ENCODE results near the gene PRKN. TPM values are rescaled to one million over a fixed set of nuclear protein-coding genes. Genes with fewer than 3 reads are reported as not detected.

Gene PRKN
- total and polyA plus RNA-seq, 9 of the 15 experiments (the other 6 are each of a cell fraction or from before 2014, with no cell fraction given), result 0.03 to 0.96 (median 0.15) TPM; not detected in 2

GRCh38 chr6:161409353-161409752 is 1318.2 kb downstream of the PRKN start (continued):
- TF ChIP-seq, protein P1, sequence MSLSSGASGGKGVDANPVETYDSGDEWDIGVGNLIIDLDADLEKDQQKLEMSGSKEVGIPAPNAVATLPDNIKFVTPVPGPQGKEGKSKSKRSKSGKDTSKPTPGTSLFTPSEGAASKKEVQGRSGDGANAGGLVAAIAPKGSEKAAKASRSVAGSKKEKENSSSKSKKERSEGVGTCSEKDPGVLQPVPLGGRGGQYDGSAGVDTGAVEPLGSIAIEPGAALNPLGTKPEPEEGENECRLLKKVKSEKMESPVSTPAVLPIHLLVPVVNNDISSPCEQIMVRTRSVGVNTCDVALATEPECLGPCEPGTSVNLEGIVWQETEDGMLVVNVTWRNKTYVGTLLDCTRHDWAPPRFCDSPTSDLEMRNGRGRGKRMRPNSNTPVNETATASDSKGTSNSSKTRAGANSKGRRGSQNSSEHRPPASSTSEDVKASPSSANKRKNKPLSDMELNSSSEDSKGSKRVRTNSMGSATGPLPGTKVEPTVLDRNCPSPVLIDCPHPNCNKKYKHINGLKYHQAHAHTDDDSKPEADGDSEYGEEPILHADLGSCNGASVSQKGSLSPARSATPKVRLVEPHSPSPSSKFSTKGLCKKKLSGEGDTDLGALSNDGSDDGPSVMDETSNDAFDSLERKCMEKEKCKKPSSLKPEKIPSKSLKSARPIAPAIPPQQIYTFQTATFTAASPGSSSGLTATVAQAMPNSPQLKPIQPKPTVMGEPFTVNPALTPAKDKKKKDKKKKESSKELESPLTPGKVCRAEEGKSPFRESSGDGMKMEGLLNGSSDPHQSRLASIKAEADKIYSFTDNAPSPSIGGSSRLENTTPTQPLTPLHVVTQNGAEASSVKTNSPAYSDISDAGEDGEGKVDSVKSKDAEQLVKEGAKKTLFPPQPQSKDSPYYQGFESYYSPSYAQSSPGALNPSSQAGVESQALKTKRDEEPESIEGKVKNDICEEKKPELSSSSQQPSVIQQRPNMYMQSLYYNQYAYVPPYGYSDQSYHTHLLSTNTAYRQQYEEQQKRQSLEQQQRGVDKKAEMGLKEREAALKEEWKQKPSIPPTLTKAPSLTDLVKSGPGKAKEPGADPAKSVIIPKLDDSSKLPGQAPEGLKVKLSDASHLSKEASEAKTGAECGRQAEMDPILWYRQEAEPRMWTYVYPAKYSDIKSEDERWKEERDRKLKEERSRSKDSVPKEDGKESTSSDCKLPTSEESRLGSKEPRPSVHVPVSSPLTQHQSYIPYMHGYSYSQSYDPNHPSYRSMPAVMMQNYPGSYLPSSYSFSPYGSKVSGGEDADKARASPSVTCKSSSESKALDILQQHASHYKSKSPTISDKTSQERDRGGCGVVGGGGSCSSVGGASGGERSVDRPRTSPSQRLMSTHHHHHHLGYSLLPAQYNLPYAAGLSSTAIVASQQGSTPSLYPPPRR (CRISPR knock-in tag; IDR thresholded peaks at IDR 0.05; ENCODE audit: borderline replicate concordance), result no peak
- TF ChIP-seq U2AF2 (optimal IDR thresholded peaks at IDR 0.05; ENCODE audit: low read depth, low read length), result no peak

- WGBS (ENCODE audit: insufficient coverage, low coverage, missing lambda C conversion rate), result 12% methylated on average over 8 of the region's 8 CpGs
- ChIA-PET CTCF (ENCODE audit: low intra/inter-chr PET ratio) (no interaction called here), POLR2A (interaction anchor here (0.6 to 1.6 kb wide), 2 partner anchors 10 to 14 kb away, joined by 3 to 4 read pairs; no protein-coding TSS in a partner anchor)
- no TSS peak for BruUV-seq (replicated peaks)
- H3K36me3 ChIP-seq (ENCODE audit: control insufficient read depth, insufficient read depth, low read length), result no peaks in the 10 kb centered on the region
- H3K4me1 ChIP-seq (replicated peaks in 1 of 2; ENCODE audit: control insufficient read depth in 2 of 2, insufficient read depth in 2 of 2, low read length in 2 of 2), result peaks cover 0 to 15% of the 10 kb centered on the region in 2 experiments; a peak in 2 of 5 replicates
- ATAC-seq, result no peak
- peaks cover 0 to 3% of the 10 kb centered on the region in 2 experiments; a peak in 3 of 5 replicates for H3K27me3 ChIP-seq (ENCODE audit: control insufficient read depth in 2 of 2, insufficient read depth in 2 of 2, low read length in 2 of 2)
- H3K9ac ChIP-seq (ENCODE audit: insufficient read depth in 1 of 2, low read depth in 2 of 2, low read length in 2 of 2), result no peak overlapping the region
- in situ Hi-C loops (cut with MboI), result no loop called here
- H3K27ac ChIP-seq (ENCODE audit: extremely low read depth, low read depth, low read length), result peak overlapping the region; percentile 24; the same call in 1 of the 3 replicates
- FAIRE-seq, result no peak
- H4K20me1 ChIP-seq (replicated peaks; ENCODE audit: control insufficient read depth, insufficient read depth, low read length), result no peaks in the 10 kb centered on the region
- no peak overlapping the region for H3K4me2 ChIP-seq (ENCODE audit: insufficient read depth, low read length)
- H3K9me3 ChIP-seq (replicated peaks; ENCODE audit: control insufficient read depth, insufficient read depth, low read depth, low read length), result peaks cover 17% of the 10 kb centered on the region
- H3K9me1 ChIP-seq (ENCODE audit: control insufficient read depth, insufficient read depth, low read length), result no peaks in the 10 kb centered on the region
- intact Hi-C loops (cut with micrococcal nuclease), result no loop called here
- no peaks in the 10 kb centered on the region for H3K79me2 ChIP-seq (ENCODE audit: control insufficient read depth, insufficient read depth, low read length)
- H2AFZ ChIP-seq (ENCODE audit: low read depth, low read length), result peak overlapping the region; percentile 48
- no peak overlapping the region for H3K4me3 ChIP-seq
- DNase-seq (ENCODE audit: extremely low read depth in 1 of 4, low spot score in 3 of 4), result no peak
- TF ChIP-seq SREBF1 (IDR thresholded peaks at IDR 0.05; ENCODE audit: borderline replicate concordance, low read depth, low read length) (no peak), NR0B1 (IDR thresholded peaks at IDR 0.05; ENCODE audit: partially characterized antibody) (no peak)
- TF ChIP-seq, protein P2, sequence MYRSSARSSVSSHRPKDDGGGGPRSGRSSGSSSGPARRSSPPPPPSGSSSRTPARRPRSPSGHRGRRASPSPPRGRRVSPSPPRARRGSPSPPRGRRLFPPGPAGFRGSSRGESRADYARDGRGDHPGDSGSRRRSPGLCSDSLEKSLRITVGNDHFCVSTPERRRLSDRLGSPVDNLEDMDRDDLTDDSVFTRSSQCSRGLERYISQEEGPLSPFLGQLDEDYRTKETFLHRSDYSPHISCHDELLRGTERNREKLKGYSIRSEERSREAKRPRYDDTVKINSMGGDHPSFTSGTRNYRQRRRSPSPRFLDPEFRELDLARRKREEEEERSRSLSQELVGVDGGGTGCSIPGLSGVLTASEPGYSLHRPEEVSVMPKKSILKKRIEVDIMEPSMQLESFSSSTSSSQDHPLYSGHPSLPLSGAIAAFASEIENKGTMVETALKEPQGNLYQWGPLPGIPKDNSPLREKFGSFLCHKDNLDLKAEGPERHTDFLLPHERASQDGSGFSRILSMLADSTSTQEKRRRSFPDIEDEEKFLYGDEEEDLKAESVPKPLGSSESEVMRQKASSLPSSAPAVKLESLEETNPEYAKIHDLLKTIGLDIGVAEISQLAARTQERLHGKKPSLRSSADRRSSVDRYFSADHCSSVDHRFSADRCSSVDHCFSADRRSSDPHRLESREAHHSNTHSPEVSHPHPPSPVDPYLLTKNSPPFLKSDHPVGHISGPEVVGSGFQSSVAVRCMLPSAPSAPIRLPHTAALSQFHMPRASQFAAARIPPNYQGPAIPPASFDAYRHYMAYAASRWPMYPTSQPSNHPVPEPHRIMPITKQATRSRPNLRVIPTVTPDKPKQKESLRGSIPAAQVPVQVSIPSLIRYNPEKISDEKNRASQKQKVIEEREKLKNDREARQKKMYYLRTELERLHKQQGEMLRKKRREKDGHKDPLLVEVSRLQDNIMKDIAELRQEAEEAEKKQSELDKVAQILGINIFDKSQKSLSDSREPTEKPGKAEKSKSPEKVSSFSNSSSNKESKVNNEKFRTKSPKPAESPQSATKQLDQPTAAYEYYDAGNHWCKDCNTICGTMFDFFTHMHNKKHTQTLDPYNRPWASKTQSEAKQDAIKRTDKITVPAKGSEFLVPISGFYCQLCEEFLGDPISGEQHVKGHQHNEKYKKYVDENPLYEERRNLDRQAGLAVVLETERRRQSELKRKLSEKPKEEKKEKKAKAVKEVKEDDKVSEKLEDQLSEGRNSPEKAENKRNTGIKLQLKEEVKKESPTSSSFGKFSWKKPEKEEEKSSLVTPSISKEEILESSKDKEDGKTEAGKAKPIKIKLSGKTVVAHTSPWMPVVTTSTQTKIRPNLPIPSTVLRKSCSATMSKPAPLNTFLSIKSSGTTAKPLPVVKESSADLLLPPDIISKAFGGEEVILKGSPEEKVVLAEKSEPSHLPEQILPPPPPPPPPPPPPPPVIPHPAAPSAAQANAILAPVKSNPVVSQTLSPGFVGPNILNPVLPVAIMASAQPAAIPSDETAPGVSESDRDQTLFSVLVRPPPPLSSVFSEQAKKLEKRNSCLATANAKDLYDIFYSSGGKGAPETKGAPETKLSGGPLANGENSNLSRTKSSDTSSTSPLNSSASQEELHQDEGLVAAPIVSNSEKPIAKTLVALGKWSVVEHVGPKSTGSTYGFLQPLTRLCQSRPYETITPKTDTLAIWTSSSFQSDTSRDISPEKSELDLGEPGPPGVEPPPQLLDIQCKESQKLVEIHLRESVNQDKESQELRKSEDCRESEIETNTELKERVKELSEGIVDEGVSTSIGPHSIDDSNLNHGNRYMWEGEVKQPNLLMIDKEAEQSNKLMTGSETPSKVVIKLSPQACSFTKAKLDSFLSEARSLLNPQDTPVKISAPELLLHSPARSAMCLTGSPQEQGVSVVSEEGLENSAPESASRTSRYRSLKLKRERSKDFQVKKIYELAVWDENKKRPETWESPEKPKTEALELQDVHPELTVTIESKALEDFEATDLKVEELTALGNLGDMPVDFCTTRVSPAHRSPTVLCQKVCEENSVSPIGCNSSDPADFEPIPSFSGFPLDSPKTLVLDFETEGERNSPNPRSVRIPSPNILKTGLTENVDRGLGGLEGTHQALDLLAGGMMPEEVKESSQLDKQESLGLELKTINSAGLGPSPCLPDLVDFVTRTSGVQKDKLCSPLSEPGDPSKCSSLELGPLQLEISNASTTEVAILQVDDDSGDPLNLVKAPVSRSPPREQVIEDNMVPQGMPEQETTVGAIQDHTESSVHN (IDR thresholded peaks at IDR 0.05; ENCODE audit: borderline replicate concordance in 1 of 2, low read depth in 1 of 2), result no peak
These were observed 1319.5 kb downstream of the PRKN start for GRCh38 chr6:161408041-161408440.
